ENCODE data around the gene FAM53B. TPM values are rescaled to one million over a fixed set of nuclear protein-coding genes. Genes with fewer than 3 reads are reported as not detected.

Gene FAM53B
- total RNA-seq, 1 donor from 2014 or later = 27.1 TPM

DNA sequence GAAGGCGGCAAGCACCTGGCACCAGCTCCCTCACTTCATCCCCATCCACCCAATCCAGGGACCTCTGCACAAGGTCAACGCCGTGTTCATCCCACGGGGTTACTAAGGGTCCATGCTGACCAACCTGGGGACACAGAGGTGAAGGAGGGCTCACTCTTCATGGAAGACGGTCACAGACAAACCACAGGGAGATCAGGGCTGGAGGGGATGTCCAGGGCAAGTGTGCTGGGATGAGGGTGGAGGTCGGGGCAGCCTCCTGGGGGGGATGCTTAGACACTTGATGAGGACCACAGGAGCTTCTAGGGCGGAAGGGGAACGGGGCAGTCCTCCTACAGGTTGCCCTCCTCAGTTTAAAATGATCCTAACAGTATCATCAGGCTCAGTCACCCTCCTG lies 46.7 kb downstream of the FAM53B start:
- DNase-seq (ENCODE audit: low spot score) = no peak

DNA sequence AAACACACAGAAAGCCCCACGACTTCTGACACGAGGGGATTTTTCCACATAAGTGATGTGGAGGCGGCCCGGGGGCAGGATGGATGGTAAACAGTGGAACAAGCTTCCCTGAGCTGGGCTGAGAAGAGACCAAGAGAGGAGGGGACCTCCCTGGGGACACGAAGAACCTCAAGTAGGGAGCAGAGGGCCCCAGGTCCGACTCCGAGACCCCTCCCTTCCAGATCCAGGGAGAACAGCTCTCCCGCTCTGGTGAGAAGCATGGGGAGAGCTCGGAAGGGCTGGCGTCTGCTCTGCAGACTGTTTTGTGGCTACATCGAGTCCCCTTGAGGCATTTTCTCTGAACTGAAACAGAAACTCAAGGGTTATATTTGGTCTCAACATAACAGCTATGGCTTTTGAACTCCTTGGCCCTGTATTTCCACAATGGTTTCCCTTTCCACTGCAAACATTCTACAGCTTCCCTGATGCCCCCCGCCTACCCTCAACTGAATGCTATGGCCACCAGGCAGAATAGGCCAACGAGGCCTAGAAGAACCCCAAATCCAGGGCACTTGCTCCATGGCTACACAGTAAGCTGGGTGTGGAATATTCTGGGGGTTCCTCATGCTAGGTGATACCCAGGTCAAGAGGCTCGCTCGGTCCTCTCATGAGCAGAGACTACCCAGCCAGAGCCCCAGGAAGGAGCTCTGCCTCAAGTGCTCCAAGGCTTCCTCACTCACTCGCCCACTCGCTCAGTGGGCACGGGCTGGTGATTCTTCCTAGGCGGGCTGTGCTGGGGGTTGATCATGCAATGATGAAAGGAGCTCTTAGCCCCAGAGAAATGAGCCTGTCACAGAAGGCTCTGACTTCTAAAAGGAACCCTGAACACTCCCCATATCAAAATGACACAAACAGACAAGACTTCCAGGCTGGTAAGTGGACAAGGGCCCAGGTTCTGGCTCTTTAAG lies 47.5 kb downstream of the FAM53B start:
- DNase-seq (ENCODE audit: low spot score) = no peak

DNA sequence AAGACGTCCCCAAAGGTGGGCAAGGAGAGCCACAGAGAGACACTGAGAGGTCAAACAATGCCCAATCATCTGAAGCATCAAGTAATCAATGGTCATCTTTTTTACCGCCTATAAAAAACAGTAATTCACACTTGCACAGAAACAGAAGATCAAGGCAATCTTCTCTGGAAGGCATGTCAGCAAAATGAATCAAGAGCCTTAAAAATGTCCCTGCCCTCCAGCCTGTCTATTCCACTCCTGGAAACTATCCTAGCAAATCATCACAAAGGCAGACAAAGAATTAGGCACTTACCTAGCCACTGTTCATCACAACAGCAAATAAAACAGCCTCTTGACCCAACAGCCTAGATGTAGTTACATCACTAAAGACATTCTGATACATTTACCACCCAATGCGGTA lies 48.9 kb downstream of the FAM53B start:
- no peak for DNase-seq (ENCODE audit: low spot score)

DNA sequence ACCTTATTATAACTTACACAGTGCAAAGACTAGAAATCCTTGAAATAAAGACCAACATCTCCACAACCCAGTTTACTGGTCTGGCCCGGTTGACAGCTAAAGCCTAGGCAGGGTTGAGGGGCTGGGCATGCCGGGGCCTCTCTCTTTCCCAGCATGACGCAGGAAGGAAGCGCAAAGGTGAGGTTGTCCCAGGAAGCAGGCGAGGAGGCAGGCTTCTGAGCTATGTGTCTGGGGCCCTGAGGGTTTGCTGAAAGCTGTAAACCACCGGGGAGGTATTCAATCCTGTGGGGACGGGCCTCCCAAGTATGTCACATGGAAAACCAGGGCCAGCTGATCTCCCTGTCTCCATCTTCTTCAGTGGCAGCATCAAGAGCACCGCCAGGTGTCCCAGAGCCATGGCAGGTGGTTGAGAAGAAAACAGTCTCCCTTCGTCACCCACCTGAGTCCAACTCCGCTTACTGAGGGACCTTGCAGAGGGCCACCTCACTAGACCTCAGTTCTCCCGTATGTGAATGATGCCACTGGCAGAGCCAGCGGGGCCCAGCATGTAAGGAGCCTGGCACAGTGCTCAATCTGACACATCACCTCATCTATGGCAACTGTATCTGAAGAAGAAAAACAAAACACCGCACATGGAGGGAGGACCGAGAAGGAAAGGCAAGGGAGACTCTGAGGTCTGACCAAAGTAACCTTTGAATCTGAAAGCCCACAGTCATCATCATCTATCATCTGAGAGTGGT lies 49.5 kb downstream of the FAM53B start:
- DNase-seq (ENCODE audit: low spot score) = no peak

DNA sequence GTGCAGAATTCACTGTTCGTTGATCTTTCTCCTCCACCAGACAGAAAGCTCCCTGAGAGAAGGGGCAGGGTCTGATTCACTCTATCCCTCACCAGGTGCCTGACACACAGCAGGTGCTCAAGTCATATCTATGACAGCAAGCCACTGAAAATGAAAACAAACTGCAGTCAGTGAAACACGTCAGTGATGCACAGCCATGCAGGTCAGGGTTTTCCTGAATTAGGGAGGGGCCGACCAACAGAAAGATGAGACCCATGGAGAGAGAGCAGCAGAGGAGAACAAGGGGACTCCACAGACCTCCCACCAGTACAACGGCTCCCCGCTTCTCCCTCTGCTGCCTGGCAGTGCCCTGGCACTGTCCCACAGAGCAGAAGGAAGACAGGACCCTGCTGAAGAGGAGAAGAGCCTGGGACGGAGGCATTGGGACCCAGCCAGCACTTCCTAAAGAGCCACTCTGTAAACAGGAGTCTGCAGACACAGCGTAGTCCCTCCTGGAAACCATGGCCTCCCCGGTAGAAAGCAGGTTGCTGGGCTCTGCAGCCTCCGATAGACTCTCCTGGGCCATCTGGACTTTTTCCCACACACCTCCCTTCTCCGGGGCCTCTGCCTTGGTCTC lies 50.3 kb downstream of the FAM53B start:
- no peak for DNase-seq (ENCODE audit: low spot score)

DNA sequence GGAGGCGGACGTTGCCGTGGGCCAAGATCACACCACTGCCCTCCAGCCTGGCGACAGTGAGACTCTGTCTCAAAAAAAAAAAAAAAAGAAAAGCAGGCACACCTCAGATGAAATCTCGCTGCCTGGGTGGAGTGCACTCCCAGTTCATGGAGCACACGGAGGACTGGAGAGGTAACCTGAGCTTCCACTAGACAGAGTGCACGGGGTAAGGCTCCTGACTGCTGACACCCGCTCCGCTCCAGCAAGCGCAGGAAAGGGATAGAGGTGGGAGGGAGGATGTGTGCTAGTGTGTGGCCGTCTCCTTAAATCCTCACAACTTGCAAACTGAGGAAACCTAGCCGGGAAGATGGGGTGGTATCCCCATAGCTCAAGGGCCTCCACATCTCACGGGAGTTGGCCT lies 50.8 kb downstream of the FAM53B start:
- no peak for DNase-seq (ENCODE audit: low spot score)

DNA sequence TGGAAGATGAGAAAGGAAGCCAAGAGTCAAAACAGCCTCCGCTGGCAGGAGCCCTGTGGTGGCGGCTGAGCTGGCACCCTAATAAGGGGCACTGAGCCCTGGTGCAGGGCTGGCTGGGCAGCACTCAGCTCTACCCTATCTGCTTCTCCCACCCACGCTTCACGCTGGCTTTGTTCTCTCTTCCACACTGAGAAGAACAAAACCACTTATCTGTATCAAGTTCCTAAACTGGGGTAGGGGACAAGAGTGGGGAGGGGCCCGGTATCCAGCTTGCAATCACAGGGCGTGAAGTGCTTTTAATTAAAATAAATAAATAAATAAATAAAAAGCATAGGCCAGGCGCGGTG lies 52.1 kb downstream of the FAM53B start:
- DNase-seq (ENCODE audit: low spot score) = no peak

DNA sequence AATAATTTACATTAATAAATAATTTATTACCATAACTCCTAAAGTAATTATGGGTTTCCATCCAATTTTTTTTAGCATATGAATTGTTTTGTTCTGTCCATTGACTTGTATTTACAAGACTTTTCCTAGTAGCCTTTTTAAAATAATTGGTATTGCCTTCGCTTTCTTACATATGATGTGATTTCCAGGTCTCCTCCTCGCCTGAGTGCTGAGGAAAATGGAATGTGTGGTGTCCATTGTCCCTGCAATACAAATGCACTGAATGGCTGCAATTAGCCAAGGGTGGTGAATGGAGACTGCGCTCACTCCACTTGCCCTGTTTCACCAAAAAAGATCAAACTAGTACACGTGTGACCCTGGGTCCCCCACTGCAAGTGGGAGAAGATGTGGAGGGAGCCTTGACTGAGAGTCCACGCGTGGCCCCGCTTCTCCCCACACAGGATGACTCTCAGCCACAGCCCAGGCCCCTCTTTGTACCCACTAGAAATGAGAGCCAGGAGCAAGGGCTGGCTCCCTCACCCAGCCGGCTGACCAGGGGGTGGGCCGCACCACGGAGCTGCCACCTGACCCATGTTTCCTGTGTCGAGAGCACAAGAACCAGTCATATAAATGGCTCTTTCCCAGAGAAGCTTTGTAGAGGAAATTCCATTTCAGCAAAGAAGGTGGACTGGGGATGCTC lies 52.6 kb downstream of the FAM53B start:
- no peak for DNase-seq (ENCODE audit: low spot score)

DNA sequence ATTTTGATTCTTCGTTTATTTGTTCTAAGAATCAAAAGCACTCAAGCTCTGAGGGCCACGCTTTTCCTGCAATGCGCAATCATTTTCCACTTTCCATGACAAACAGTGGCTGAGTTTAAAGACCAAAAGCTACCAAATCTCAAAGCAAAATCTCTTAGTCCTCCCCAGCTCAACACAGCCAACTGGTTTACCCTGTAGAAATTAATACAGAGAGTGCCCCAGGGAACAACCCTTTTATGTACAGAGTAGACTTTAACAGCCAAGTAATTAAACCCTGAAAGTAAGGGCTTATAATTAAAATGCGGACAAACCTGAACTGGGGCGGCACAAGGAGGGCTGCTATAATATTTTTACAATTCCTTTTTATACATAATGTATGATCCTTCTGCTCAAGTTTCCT lies 53.2 kb downstream of the FAM53B start:
- no peak for DNase-seq (ENCODE audit: low spot score)

DNA sequence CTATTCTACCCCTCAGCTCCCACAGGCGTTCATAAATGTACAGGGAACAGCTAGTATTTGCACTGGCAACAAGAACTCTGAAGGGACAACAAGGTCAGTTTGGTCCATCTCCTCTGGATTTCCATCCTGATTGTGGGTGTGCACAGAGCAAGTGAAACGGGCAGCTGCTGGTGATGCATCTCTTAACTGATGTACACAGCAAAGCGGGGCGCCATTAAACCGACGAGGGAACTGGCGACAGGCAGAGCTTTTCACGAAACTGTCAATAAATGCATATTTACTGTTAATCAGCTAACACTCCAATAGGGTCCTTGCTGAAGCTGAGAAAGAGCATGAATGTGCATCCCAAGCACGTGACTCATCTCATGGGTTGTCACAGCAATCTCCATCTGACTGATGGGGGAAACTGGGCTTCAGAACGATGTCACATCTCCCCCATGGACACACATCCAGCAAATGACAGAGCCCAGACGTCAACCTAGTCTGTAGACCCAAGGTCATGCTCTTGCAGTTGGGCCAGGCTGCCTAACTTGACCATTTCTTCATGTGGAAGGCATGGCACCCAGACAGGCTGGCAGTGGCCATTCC lies 54.2 kb downstream of the FAM53B start:
- no peak for DNase-seq (ENCODE audit: low spot score)

DNA sequence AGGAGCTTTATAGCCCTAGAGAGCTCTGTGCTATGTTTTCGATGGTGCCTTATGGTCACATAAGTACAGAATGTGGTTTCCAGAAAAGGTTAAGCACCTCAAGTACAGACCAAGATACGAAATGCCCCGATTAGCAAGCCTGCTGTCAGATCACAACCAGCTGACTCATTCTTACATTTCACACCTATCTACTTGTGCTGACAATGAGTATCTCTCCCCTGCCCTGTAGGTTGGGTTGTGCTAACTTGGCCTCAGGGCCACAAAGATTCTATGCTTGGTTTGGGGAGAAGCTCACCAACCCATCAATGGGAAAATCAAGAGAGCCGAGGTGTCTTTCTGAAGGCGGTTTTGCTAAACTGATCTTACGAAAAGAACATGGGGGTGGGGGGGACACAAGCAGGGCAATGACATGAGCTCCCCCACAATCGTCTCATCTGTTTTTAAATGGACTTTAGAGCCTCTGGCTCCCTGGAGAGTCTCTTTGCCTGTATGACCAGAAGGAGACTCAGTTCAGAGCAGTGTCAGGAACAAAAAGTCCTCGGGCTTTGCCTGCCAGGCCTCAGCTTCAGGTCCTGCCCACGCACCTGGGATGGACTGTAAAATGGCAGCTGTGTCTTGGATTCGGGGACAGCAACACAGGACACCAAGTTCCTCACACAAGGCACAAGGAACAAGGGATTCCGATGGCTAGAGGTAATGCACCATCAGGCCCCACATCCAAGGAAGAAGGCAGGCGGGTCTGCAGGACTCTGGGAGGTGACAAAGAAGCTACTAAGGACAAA lies 55.1 kb downstream of the FAM53B start:
- DNase-seq (ENCODE audit: low spot score) = no peak

DNA sequence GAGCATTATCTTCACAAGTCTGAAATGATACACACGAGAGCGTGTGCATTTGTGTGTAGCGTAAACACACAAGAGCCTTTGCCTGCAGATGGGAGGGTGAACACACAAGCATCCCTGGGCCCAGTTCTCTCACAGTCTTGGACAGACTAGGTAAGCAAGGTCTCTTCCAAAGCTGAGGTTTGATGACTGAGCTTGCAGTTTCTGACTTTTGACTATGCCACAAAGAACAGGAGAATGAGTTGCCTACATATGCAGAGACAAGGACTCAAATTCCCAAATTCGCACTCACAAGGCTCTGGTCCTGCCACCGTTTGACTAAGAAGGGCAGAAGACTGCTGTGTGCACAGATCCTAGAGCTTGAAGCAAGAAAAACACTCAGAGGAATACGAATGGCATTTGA lies 55.8 kb downstream of the FAM53B start:
- no peak for DNase-seq (ENCODE audit: low spot score)

DNA sequence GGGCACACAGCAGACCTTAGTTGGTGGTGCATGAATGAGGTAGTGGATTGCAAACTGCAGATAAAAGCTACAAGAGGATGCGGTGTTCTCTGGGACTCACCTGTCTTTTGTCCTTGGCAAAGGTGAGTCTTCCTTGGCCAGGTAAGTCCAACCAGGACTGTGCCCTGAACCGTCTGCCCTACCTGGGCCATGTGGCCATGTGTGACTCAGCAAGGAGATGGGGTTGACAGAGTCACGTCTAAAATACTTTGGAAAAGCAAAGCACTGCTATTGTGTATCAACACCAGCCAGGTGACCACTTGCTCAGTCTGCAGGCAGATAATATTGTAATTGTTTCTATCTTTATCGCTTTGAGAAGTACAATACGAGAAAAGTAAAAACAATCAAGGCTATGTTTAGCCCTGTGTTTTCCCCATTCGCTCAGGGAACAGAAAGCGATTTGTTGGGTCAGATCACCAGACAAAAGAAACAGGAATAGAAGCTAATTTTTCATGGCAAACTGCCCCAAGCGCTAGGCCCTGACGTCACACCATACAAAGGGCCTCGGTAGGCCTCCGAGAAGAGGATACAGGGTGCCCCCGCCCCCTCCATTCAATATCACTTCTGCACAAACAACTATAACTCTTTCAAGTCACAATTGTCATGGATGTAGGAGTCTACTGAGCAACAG lies 57.3 kb downstream of the FAM53B start:
- peak; percentile 64 for DNase-seq (ENCODE audit: low spot score)

DNA sequence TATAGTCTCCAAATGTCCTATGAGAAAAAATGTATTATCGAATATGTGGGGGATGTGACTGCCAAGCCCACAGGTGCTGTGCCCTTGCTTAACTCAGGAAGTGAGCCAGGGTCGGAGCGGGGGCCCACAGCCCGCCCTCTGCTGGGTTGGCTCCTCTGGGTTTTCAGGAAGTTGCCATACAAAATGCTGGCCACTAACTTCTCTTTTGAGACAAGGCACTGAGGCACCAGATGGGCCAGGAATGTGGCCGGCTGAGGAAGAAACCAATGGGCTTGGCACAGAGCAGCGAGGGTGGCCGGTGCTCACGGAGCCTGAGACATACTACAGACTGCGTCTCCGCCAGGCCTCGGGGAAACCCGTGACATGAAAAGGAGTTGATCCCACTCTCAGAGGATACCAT lies 58.9 kb downstream of the FAM53B start:
- peak; percentile 48 for DNase-seq (ENCODE audit: low spot score)

DNA sequence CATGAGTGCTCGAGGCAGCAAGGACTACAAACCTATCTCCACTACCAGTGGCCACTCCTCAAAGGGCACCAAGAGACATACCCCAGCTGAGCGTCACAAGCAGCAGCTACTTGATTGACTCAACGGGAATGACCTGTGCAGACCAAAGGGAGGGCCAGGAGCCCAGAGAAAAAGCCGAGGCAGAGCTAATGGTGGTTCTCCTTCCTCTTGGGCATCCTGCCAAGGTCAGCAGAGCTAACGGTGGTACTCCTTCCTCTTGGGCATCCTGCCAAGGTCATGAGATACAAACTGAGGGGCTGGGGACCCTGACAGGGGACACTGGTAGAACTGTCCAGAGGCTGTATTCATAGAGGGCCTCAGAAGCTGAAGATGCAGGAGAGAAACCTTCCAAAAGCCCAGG lies 60.4 kb downstream of the FAM53B start:
- DNase-seq (ENCODE audit: low spot score) = no peak

DNA sequence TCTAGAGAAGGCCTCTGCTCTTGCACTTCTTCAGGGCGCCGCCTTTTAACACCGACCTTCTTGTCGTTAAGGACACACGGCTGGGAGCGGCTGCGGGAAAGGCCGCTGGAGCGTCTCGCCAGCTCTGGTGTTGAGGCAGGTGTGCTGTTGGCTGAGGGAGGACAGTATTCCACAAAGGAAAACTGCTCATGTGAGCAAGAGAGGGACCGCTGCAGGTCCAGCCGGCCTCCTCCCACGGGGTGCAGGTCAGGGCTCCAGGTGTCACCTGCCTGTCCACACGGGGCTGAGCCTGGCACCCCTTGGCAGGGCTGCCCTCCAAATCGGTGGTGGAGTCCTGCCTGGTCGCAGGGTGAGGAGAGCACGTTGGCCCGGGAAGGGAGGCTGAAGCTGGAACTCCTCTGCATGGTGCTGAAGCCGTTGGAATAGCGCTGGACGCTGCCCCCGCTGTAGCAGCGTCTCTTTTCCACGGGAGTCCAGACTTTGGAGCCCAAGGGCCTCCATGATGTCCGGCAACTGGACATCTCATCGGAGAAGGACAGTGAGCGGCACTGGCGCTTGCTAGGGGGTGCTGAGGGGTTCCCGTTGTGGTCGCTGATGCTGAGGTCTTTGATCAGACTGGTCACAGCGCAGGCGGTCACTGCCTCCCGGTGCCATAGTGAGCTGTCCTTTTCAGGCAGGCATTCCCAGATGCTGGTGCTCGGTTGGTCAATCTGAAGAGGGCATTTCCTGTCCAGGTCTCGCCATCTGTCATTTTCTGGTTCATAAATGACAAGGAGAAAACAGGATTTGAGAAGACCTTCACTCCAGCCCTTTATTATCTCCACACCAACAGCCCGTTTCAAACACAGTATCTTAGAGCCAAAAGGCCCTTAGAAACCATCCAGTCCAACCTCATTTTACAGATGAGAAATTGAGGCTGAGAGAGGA lies 62.3 kb downstream of the FAM53B start:
- no peak for DNase-seq (ENCODE audit: low spot score)

DNA sequence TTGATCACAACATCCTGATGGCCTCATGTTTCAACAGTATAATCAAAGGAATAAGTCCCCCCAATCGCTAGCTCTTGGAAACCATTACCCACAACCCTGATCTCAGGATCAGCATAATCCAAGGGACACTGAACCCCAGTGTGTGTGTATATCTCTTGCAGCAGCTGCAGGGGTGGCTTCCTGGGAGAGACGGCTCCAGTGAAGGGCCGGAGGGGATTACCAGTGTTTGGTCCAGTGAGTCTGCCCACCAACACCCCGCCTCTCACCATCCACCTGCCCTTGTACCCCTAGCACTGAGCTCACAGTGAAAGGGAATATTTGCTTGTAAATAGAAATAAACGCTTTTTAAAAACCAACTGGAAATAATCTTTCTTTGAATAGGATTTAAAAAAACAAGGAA lies 63.1 kb downstream of the FAM53B start:
- no peak for DNase-seq (ENCODE audit: low spot score)

DNA sequence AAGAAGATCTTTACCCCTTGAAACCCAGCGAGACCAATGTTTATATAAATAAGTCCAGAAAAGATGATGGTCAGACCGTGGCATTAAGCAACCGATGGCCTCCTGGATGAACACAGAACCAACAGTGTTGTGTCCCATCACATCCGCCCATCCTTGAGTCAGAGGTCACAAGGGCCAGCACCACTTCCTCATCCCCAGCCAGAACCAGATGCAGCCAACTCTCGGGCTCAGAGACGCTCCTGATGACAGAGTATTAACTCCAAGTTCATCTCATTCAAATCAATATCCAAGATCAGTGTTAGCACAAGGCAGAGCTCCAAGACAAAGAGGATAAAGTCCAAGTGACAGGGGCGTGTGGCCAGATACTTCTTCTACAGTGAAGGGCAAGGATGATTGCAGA lies 63.5 kb downstream of the FAM53B start:
- DNase-seq (ENCODE audit: low spot score) = peak; percentile 90

DNA sequence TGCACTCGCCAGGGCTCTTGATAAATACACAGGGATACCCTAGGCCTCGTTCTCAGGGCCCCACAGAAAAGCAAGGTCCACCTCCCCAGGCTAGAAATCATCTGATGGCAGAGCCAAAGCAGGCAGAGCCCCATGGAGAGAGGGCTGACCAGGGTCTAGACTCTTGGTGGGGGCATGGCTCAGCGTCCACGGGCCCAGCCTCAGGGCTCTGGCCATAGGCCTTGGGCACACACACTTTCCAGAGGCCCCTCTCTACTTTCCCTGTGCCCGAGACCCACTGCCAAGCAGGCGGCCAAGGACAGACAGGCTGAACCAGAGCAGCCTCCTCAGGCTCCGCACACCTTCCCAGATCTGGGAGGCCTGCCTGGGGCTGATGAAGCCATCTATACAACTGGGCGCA lies 64.8 kb downstream of the FAM53B start:
- DNase-seq (ENCODE audit: low spot score) = no peak
